GM19328 (cell line): ENCODE data around the gene POLR2A.
"Not testable (repeated sequence)": the region's sequence is repeated elsewhere in the genome, so short reads cannot be mapped to it uniquely, and the experiment has no call there.

Source experiments
- ATAC-seq: cut with Tn5 transposase; IDR thresholded peaks from one replicate; pipeline ENCODE4 v1.9.1; 2021; ENCODE audit warnings: mild to moderate bottlenecking, moderate library complexity; ENCODE audit not compliant: unreplicated experiment

POLR2A gene

GRCh38 chr17:7460850-7461660, 23.1 kb upstream of the POLR2A start:
- no peak for ATAC-seq

- ATAC-seq: no peak
Measured at GRCh38 chr17:7462474-7463371, 21.4 kb upstream of the POLR2A start.

- ATAC-seq: no peak
Measured at GRCh38 chr17:7463372-7463846, 20.8 kb upstream of the POLR2A start.

GRCh38 chr17:7464081-7464480, 20.1 kb upstream of the POLR2A start:
- ATAC-seq: no peak

- no peak for ATAC-seq
Measured at GRCh38 chr17:7465597-7466275, 18.4 kb upstream of the POLR2A start.

GRCh38 chr17:7466318-7466638, 17.9 kb upstream of the POLR2A start:
- ATAC-seq: no peak

- ATAC-seq: no peak
Measured at GRCh38 chr17:7466639-7467341, 17.4 kb upstream of the POLR2A start.

- no peak for ATAC-seq
Measured at GRCh38 chr17:7467498-7467897, 16.7 kb upstream of the POLR2A start.

- no peak for ATAC-seq
Measured at GRCh38 chr17:7468290-7468689, 15.9 kb upstream of the POLR2A start.

GRCh38 chr17:7468804-7469389, 15.3 kb upstream of the POLR2A start:
- no peak for ATAC-seq

- ATAC-seq: not testable (repeated sequence)
Measured at GRCh38 chr17:7469843-7470242, 14.3 kb upstream of the POLR2A start.

GRCh38 chr17:7470457-7470973, 13.7 kb upstream of the POLR2A start:
- ATAC-seq: not testable (repeated sequence)

- no peak for ATAC-seq
Measured at GRCh38 chr17:7471729-7472128, 12.4 kb upstream of the POLR2A start.

- ATAC-seq: not testable (repeated sequence)
Measured at GRCh38 chr17:7474767-7475166, 9.4 kb upstream of the POLR2A start.

GRCh38 chr17:7475764-7476422, 8.3 kb upstream of the POLR2A start:
- no peak for ATAC-seq

GRCh38 chr17:7476494-7476893, 7.7 kb upstream of the POLR2A start:
- no peak for ATAC-seq

- no peak for ATAC-seq
Measured at GRCh38 chr17:7476951-7477350, 7.2 kb upstream of the POLR2A start.

- ATAC-seq: no peak
Measured at GRCh38 chr17:7477392-7478275, 6.5 kb upstream of the POLR2A start.
